GM19025 (cell line): ENCODE results near the gene IFNL1.
A peak's percentile ranks its signal among the peaks of the same experiment; 100 is the strongest.
"Not testable (repeated sequence)": the region's sequence is repeated elsewhere in the genome, so short reads cannot be mapped to it uniquely, and the experiment has no call there.

Experiments used
- ATAC-seq: cut with Tn5 transposase; IDR thresholded peaks from one replicate; pipeline ENCODE4 v1.9.1; 2021; ENCODE audit warnings: mild to moderate bottlenecking, low read depth, moderate library complexity; ENCODE audit not compliant: unreplicated experiment

IFNL1 gene

DNA sequence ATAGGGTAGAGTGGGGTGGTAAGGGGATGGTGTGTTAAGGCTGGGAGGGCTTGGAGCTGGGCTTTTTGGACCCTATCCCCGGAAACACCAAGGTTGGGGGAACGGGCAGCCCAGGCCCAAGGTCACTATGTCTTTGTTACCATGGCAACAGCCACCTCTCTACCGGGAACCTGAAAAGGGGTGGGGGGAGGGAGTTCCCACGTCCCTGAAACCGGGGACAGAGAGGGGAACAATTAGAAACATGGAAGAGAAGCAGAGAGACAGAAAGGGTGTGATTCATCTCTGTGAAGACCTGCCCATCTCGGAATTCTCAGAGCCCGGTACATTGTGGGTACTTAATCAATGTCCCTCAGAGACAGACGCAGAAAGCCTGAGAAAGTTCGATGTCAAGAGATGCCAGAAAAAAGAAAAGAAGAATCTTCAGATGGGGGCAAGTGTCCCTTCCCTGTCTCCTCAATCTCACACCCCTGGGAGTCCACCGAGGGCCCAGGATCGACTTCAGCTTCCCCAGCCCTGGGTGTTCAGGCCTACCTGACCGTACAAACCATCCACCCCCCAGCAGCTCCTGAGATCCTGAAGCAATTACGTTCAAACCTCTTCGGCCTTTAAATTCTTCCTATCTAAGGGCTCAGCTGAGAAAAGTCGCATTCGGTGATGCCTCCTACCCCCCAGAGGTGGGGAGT, 31.3 kb downstream of the IFNL1 start:
- no peak for ATAC-seq

- ATAC-seq, result no peak
These were observed 32.0 kb downstream of the IFNL1 start for GRCh38 chr19:39328046-39328705.

DNA sequence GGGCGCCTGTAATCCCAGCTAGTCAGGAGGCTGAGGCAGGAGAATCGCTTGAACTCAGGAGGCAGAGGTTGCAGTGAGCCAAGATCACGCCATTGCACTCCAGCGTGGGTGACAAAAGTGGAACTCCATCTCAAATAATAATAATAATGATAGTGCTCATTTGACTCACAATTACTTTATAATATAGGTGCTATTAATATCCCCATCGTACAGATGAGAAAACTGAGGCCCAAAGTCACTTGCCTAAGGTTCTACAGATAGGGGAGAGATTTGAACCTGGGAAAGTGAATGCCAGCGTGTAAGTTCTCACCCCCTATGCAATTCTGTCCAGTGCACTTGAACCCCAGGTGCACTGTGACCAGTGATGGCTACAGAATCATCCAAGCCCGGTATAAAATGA, 33.7 kb downstream of the IFNL1 start:
- ATAC-seq, result no peak

DNA sequence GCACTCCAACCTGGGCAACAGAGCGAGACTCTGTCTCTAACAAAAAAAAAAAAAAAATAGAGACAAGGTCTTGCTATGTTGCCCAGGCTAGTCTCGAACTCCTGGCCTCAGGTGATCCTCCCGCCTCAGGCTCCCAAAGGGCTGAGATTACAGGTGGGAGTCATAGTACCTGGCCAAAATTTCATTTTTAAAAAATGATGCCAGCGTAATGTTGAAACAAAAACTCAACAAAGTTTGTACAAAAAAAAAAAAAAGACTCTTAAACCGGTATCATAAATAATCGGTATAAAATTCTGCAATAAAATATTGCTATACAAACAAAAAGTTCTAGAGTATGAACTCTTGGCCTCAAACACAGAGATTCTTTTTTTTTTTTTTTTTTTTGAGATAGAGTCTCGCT, 36.1 kb downstream of the IFNL1 start:
- ATAC-seq, result no peak

DNA sequence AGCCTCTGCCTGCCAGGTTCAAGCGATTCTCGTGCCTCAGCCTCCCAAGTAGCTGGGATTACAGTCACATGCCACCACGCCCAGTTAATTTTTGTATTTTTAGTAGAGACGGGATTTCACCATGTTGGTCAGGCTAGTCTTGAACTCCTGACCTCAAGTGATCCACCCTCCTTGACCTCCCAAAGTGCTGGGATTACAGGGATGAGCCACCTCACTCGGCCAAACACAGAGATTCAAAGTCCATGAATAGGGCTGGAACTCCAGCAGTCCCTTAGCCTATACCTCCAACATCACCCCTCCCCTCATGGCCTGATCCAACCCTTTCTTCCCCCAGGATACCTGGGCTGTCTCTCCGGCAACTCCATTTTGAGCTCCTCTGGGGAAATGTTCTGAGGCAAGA, 36.5 kb downstream of the IFNL1 start:
- ATAC-seq, result not testable (repeated sequence)

DNA sequence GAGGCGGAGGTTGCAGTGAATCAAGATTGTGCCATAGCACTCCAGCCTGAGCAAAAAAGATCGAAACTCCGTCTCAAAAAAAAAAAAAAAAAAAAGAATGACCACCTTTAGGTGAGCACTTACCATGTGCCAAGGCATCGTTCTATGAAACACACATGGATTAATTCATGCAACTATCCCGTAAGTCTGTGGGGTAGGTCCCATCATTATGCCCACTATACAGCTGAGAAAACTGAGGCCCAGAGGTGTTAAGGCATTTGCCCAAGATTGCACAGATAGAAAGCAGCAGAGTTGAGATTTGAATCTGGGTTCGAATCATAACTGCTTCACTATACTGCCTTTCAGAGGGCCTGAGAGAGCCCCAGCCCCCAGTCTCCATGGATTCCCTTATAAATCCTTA, 37.3 kb downstream of the IFNL1 start:
- ATAC-seq, result no peak

GRCh38 chr19:39334444-39334976, 38.3 kb downstream of the IFNL1 start:
- ATAC-seq, result no peak

GRCh38 chr19:39335168-39335548, 39.0 kb downstream of the IFNL1 start:
- ATAC-seq, result no peak

DNA sequence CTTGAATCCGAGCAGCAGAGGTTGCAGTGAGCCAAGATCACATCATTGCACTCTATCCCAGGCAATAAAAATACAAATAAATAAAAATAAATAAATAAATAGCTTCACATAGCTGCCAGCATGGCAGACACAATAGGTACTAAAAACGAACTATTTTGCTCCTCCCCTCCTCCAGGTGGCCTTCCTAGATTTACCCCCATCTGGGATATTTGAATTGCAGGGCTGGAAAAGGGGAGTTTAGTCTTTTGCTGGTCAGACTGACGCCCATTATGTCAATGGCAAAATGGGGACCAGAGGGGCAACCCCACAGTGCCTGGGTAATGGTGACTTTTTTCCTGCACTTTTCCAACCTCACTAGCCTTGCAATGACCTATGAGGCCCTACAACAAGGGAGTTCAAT, 40.3 kb downstream of the IFNL1 start:
- no peak for ATAC-seq

DNA sequence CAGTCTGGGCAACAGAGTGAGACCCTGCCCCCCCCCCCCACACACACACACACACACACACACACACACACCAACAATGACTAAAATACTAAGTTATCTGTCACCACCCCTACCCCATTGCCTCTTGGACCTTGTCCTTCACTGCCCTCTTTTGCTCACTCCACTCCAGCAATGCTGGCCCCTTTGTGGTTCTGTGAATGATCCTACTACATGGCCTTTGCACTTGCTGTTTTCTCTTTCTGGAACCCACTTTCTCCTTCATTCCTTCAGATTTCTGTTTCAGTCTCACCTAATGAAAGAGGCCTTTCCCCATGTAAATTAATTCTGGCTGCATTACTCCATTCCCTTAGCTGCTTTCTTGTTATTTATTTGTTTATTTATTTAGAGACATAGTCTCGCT, 43.5 kb downstream of the IFNL1 start:
- no peak for ATAC-seq

- not testable (repeated sequence) for ATAC-seq
These were observed 43.9 kb downstream of the IFNL1 start for GRCh38 chr19:39340156-39340555.

- no peak for ATAC-seq
These were observed 45.0 kb downstream of the IFNL1 start for GRCh38 chr19:39341129-39341718.

- ATAC-seq, result peak; percentile 90
These were observed 45.8 kb downstream of the IFNL1 start, which contains the start of gene SAMD4B for GRCh38 chr19:39341719-39342604. SAMD4B (plus strand) TSS chr19:39342421; CDS start chr19:39356894, 14,473 bp downstream.

DNA sequence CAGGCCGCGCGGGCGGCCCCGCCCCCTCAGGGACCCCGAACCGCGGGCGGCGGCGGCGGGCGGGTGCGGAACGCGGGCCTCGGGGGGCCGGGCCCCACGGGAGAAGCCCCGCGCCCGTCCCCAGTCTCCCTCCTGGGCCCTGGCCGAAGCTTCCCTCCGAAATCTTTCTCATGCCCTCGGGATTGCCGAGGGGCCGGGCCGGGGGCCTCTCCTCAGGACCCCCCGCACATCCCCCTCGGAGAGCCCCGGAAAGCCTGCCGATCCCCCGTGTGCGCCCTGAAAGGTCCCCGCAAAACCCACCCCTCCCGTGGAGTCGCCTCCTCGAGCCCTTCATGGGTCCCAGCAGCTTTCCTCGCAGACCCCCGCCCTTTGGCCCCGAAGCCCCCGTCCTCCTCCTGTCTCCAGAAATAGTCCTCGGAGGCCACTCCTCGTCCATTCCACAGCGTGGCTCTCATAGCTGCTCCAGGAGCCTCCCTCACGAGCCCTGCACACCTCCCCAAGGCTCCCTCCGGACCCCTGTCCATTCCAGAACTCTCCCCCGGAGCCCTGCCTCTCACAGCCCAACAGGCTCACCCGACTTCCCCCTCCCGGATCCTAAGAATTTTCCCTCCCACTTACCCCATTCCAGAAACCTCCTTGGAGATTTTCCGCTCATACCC, 46.6 kb downstream of the IFNL1 start:
- ATAC-seq, result no peak

- ATAC-seq, result no peak
These were observed 49.7 kb downstream of the IFNL1 start for GRCh38 chr19:39345956-39346355.

DNA sequence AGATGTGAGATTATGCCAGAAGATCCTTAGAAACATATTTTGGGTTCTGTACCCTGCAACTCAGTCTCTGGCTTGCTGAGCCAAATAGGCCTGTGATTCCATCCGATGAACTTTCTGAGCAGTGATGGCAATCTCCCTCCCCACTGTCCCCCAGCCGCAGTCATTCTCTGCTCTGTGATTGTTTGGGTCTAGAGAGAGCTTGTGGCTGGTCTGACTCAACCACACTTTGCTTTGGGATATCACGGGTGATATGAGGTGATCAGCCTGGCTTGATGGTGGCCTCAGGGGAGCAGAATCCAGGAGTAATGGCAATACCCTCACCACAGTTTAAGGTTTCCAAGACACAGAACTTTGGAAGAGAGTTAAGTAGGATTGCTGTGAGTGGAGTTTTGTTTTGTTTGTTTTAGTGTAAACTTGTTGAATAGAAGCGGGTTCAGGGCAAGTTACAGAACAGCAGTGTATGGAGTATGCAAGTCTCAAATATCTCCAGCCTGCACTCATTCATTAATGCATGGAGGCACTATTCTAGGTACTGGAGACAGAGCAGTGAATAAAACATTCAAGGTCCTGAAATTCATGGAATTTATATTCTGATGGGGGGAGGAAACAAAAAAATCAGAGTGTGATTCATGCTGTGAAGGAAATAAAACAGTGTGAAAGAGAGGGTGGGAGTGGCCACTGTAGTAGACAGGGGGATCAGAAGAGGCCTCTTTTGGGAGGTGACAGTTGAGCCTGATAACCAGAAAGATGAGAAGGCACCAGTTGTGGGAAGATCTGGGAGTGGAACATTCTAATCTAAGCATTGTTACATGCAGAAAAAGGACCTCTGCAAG, 51.3 kb downstream of the IFNL1 start:
- ATAC-seq, result no peak
